Astrocyte (in vitro differentiated cells and primary cell): ENCODE data around the gene ACOT6. TPM values are rescaled to one million over a fixed set of nuclear protein-coding genes. Genes with fewer than 3 reads are reported as not detected.
"Not testable (repeated sequence)": the region's sequence is repeated elsewhere in the genome, so short reads cannot be mapped to it uniquely, and the experiment has no call there.

Source experiments
- DNase-seq: peaks from one replicate; pipeline ENCODE4 v3.0.0-alpha.2; 2010; ENCODE audit warnings: low read depth
- FAIRE-seq: peaks from 2 replicates; lab custom pipeline; 2011; peaks lifted over from hg19 to GRCh38; lab: Jason Lieb, UNC
- H2AFZ ChIP-seq: 2 replicates; pipeline ENCODE4 v1.6.0; 2012; ENCODE audit warnings: low read depth, low read length, inconsistent platforms
- H3K27ac ChIP-seq: 2 replicates; pipeline ENCODE4 v1.5.1; 2011; ENCODE audit warnings: low read depth, low read length, inconsistent platforms
- H3K27me3 ChIP-seq: 2 replicates; pipeline ENCODE4 v1.6.0; 2011; ENCODE audit warnings: low read length, inconsistent platforms; ENCODE audit not compliant: insufficient read depth
- H3K36me3 ChIP-seq: 2 replicates; pipeline ENCODE4 v1.5.1; 2011; ENCODE audit warnings: low read length, inconsistent platforms; ENCODE audit not compliant: insufficient read depth
- H3K4me1 ChIP-seq: 2 replicates; pipeline ENCODE4 v1.5.1; 2011; ENCODE audit warnings: low read length, inconsistent platforms; ENCODE audit not compliant: insufficient read depth
- H3K4me2 ChIP-seq: 2 replicates; pipeline ENCODE4 v1.6.0; 2012; ENCODE audit warnings: low read length, inconsistent platforms
- H3K4me3 ChIP-seq: 2 replicates; pipeline ENCODE4 v1.5.1; 2011; ENCODE audit warnings: low read depth, mild to moderate bottlenecking, low read length, inconsistent platforms; ENCODE audit not compliant: insufficient read depth
- H3K79me2 ChIP-seq: 2 replicates; pipeline ENCODE4 v1.6.0; 2012; ENCODE audit warnings: mild to moderate bottlenecking, low read length, inconsistent platforms; ENCODE audit not compliant: insufficient read depth
- H3K9ac ChIP-seq: 2 replicates; pipeline ENCODE4 v1.6.0; 2012; ENCODE audit warnings: mild to moderate bottlenecking, low read length, inconsistent platforms
- H3K9me3 ChIP-seq: 2 replicates; pipeline ENCODE4 v1.5.1; 2012; ENCODE audit warnings: low read depth, mild to moderate bottlenecking, low read length, inconsistent platforms; ENCODE audit not compliant: insufficient read depth
- H4K20me1 ChIP-seq: 2 replicates; pipeline ENCODE4 v1.6.0; 2012; ENCODE audit warnings: low read length, inconsistent platforms; ENCODE audit not compliant: insufficient read depth
- H3K27ac Mint-ChIP-seq: one replicate; pipeline ENCODE4 v1.8.0; 2021; ENCODE audit warnings: mild to moderate bottlenecking, mixed read lengths; ENCODE audit not compliant: unreplicated experiment
- H3K27me3 Mint-ChIP-seq: one replicate; pipeline ENCODE4 v1.8.0; 2021; ENCODE audit warnings: low read depth, mixed read lengths; ENCODE audit not compliant: unreplicated experiment
- H3K36me3 Mint-ChIP-seq: one replicate; pipeline ENCODE4 v1.8.0; 2021; ENCODE audit warnings: low read depth, mixed read lengths; ENCODE audit not compliant: unreplicated experiment
- H3K4me1 Mint-ChIP-seq: one replicate; pipeline ENCODE4 v1.8.0; 2021; ENCODE audit warnings: low read depth, mixed read lengths; ENCODE audit not compliant: unreplicated experiment
- H3K4me3 Mint-ChIP-seq: one replicate; pipeline ENCODE4 v1.8.0; 2021; ENCODE audit warnings: mild to moderate bottlenecking, moderate library complexity, mixed read lengths; ENCODE audit not compliant: unreplicated experiment
- H3K9me3 Mint-ChIP-seq: one replicate; pipeline ENCODE4 v1.8.0; 2021; ENCODE audit warnings: mild to moderate bottlenecking, mixed read lengths; ENCODE audit not compliant: unreplicated experiment
- CTCF ChIP-seq: IDR thresholded peaks from 2 replicates; pipeline ENCODE4 v1.5.1; 2011; ENCODE audit warnings: low read depth, mild to moderate bottlenecking, inconsistent platforms, low read length, moderate library complexity; ENCODE audit not compliant: insufficient read depth
- EZH2 ChIP-seq: IDR thresholded peaks from 2 replicates; pipeline ENCODE4 v1.6.1; 2012; ENCODE audit warnings: mild to moderate bottlenecking, low read length, inconsistent platforms; ENCODE audit not compliant: insufficient read depth
- total RNA-seq: library from RNA; stranded (reverse); gene quantifications from 2 replicates; pipeline ENCODE4 v1.2.1, GENCODE V29; 2021

ACOT6 gene
- total RNA-seq, 1 donor from 2014 or later: not detected

GRCh38 chr14:73588695-73589094 lies 23.6 kb upstream of the ACOT6 start:
- H3K4me3 ChIP-seq: no peak overlapping the region
- no peak overlapping the region for H3K27ac Mint-ChIP-seq

GRCh38 chr14:73589116-73589515 lies 23.2 kb upstream of the ACOT6 start:
- H3K27ac Mint-ChIP-seq: no peak overlapping the region
- Histone ChIP-seq H2AFZ (no peak overlapping the region), H3K9me3 (no peaks in the 10 kb centered on the region), H3K4me1 (no peaks in the 10 kb centered on the region), H3K36me3 (no peaks in the 10 kb centered on the region), H3K27ac (no peak overlapping the region), H3K4me3 (no peak overlapping the region), H3K79me2 (no peaks in the 10 kb centered on the region), H3K27me3 (peaks cover 3% of the 10 kb centered on the region), H3K9ac (no peak overlapping the region), H3K4me2 (no peak overlapping the region), H4K20me1 (no peaks in the 10 kb centered on the region)
- H3K36me3 Mint-ChIP-seq: no peaks in the 10 kb centered on the region
- TF ChIP-seq EZH2: no peak
- no peak for TF ChIP-seq CTCF
- H3K9me3 Mint-ChIP-seq: peaks cover 9% of the 10 kb centered on the region
- H3K4me3 Mint-ChIP-seq: no peak overlapping the region
- no peak for FAIRE-seq
- H3K27me3 Mint-ChIP-seq: peaks cover 28% of the 10 kb centered on the region
- DNase-seq: no peak
- H3K4me1 Mint-ChIP-seq: no peaks in the 10 kb centered on the region

More at GRCh38 chr14:73588695-73589094, 23.6 kb upstream of the ACOT6 start:
- Histone ChIP-seq H3K79me2 (no peaks in the 10 kb centered on the region), H3K27ac (no peak overlapping the region), H3K9ac (no peak overlapping the region), H3K36me3 (no peaks in the 10 kb centered on the region), H3K9me3 (no peaks in the 10 kb centered on the region), H3K4me2 (no peak overlapping the region), H2AFZ (no peak overlapping the region), H3K27me3 (peaks cover 3% of the 10 kb centered on the region), H4K20me1 (no peaks in the 10 kb centered on the region), H3K4me1 (no peaks in the 10 kb centered on the region)
- Mint-ChIP-seq H3K27me3 (peaks cover 28% of the 10 kb centered on the region), H3K36me3 (no peaks in the 10 kb centered on the region), H3K4me1 (no peaks in the 10 kb centered on the region), H3K4me3 (no peak overlapping the region), H3K9me3 (peaks cover 9% of the 10 kb centered on the region)
- TF ChIP-seq EZH2 (no peak), CTCF (no peak)
- DNase-seq (no peak), FAIRE-seq (no peak)

GRCh38 chr14:73590673-73591004 lies 21.7 kb upstream of the ACOT6 start:
- H3K4me3 ChIP-seq, H3K27me3 ChIP-seq, H2AFZ ChIP-seq, H3K9me3 ChIP-seq, H3K27ac Mint-ChIP-seq, H3K36me3 Mint-ChIP-seq, H3K9ac ChIP-seq, H3K79me2 ChIP-seq, H3K9me3 Mint-ChIP-seq, H4K20me1 ChIP-seq, H3K4me1 ChIP-seq, H3K36me3 ChIP-seq, FAIRE-seq, H3K4me1 Mint-ChIP-seq, H3K4me3 Mint-ChIP-seq, DNase-seq, H3K4me2 ChIP-seq, H3K27ac ChIP-seq: not testable (repeated sequence)
- peaks cover 33% of the 10 kb centered on the region for H3K27me3 Mint-ChIP-seq
